ENCODE measurements around the gene TNS4.

The TNS4 gene

DNA sequence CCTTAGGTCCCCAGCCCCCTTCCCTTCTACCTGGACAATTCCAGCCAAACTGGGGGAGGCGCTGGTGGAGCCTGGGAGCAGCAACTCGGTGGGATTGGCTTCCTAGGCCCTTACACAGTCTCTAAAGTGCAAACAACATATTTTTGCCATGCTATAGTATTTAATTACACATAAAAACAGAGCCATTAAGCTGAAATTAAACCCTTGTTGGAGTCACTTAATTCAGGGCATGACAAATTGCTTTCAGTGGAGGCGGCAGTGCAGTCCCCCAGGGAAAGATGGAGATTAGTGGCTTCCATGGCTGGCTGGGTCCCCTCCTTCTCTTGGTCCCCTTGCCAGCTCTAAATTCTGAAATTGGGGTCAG, 40.8 kb downstream of the TNS4 start:
- Histone ChIP-seq H3K27ac (ENCODE audit: low read depth, low read length, severe bottlenecking) (no peak overlapping the region), H3K36me3 (ENCODE audit: control insufficient read depth, insufficient read depth, low read length) (peaks cover 23% of the 10 kb centered on the region), H3K4me3 (ENCODE audit: extremely low read depth, insufficient read depth, low read length, poor library complexity, severe bottlenecking) (no peak overlapping the region), H3K4me1 (ENCODE audit: control insufficient read depth, insufficient read depth, low read length, poor library complexity, severe bottlenecking) (peaks cover 43% of the 10 kb centered on the region), H3K9me3 (ENCODE audit: control insufficient read depth, low read length) (no peaks in the 10 kb centered on the region)
- 96 to 100% methylated on average over 1 to 3 of the region's 3 CpGs for WGBS, 2 experiments (ENCODE audit: insufficient coverage in 2 of 2)

DNA sequence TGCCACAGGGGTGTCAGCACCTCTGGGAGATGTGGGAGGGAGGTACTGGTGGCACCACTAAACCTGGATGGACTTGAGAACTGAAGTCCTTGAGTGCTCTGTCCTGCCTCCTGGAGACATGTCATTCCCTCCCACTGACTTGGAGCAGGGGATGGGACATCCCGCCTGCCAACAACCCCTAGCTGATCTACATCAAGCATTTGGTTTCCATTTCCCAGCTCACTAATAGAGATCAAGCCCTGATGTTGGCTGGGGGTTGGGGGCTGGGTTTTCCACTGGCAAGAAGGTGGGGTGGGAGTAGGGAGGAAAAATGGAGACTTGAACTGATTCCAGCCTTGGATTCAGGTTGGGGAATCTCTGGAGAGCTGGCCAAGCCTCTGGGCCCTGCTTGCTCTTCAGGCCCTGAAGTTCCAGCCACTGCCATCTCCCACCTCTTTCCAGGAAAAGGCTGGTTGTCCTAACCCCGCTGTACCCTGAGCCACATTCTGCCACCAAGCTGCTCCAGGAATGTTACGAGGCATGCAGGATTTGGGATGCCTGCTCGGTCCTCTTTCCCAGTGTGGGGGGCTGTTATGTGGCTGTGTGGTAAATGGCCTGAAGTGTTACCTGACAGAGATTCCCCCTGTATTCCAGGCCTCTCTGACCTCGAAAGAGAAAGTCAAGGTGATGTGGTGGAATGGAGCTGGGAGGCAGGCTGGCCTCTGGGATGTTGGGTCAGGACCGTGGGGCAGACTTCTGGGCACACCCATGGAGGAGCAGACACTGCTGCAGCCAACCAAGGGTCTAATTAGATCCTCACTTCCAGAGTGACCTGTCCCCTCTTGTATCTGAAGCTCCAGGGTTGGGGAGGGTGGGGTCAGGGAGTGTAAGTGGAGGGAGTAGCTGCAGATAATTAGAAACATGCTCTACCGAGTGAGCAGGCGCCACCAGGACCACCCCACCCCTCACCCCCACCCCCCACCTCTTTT, 41.5 kb downstream of the TNS4 start:
- H3K4me3 ChIP-seq (ENCODE audit: extremely low read depth, insufficient read depth, low read length, poor library complexity, severe bottlenecking), result no peak overlapping the region
- no peak overlapping the region for H3K27ac ChIP-seq (ENCODE audit: low read depth, low read length, severe bottlenecking)

DNA sequence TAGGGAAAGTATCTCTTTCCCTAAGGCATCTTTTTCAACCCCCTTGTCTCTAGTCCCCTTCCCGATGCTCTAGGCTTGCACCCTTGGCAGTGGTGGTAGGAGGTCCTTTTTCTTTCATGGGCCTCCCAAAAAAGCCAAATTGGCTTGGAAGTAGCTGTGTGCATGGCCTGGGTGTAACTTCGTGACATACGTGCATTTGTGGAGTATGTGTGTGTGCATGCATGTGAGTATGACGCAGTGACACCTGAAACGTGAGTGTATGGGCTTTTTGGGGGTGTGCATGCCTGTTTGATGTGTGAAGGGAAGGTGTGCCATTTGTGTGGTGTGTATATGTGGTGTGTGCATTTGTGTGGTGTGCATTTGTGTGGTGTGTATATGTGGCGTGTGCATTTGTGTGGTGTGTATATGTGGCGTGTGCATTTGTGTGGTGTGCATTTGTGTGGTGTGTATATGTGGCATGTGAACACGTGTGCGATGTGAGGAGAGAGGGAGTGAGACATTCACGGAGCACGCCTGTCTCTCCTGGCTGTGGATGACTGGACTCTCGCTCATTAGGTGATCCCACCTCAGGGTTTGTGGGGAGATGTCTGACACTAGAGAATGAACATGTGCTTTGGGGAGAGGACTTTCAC, 42.5 kb downstream of the TNS4 start:
- WGBS, 2 experiments (ENCODE audit: insufficient coverage in 2 of 2), result 95 to 98% methylated on average over 11 of the region's 12 CpGs
- no peaks in the 10 kb centered on the region for H3K9me3 ChIP-seq (ENCODE audit: control insufficient read depth, low read length)
- peaks cover 43% of the 10 kb centered on the region for H3K4me1 ChIP-seq (ENCODE audit: control insufficient read depth, insufficient read depth, low read length, poor library complexity, severe bottlenecking)
- H3K4me3 ChIP-seq (ENCODE audit: extremely low read depth, insufficient read depth, low read length, poor library complexity, severe bottlenecking), result no peak overlapping the region
- peaks cover 39% of the 10 kb centered on the region for H3K36me3 ChIP-seq (ENCODE audit: control insufficient read depth, insufficient read depth, low read length)
- H3K27ac ChIP-seq (ENCODE audit: low read depth, low read length, severe bottlenecking), result peak overlapping the region; percentile 64

More for the DNA sequence above, 41.5 kb downstream of the TNS4 start:
- Histone ChIP-seq H3K4me1 (ENCODE audit: control insufficient read depth, insufficient read depth, low read length, poor library complexity, severe bottlenecking) (peaks cover 43% of the 10 kb centered on the region), H3K9me3 (ENCODE audit: control insufficient read depth, low read length) (no peaks in the 10 kb centered on the region), H3K36me3 (ENCODE audit: control insufficient read depth, insufficient read depth, low read length) (peaks cover 29% of the 10 kb centered on the region)
- WGBS, 2 experiments (ENCODE audit: insufficient coverage in 2 of 2), result 97 to 100% methylated on average over 2 to 4 of the region's 8 CpGs

DNA sequence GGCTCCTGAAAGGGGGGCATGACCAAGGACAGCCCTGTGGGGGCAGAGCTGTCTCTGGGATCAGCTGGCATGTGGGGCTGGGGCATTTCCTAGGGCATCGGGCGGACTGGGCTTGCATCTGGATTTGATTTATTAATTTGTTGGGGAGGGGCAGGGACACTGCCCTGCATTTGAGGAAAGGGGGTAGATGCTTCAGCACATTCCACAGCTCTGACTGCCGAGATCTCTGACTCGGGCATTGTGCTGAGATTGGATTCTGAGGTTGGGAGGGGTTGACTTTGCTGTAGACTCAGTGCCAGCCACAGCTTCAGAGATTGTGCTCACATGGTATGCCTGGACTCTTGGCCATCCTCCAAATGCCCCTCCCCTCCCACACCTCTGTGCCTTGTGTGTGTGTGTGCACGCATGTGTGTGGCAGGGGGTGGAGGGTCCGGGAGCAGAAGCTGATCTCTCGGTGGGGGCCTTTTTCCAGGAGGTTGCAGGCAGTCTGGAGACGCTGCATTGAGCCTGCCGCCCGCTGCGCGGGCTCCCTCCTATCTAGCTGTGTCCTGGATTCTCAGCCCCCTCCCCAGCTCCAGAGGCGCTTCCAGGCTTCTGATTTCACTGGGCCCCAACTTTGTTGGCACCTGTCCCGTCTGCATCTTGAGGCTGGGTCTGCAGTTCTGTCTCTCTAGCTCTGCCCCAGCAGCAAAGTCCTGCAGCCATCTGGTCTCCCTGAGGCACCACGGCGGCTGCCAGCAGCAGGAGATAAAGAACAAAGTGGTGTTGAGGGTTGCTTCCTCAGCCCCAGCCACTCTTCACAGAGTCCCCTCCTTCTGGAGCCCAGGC, 43.2 kb downstream of the TNS4 start:
- Histone ChIP-seq H3K27ac (ENCODE audit: low read depth, low read length, severe bottlenecking) (peak overlapping the region; percentile 64), H3K4me1 (ENCODE audit: control insufficient read depth, insufficient read depth, low read length, poor library complexity, severe bottlenecking) (peaks cover 42% of the 10 kb centered on the region)

DNA sequence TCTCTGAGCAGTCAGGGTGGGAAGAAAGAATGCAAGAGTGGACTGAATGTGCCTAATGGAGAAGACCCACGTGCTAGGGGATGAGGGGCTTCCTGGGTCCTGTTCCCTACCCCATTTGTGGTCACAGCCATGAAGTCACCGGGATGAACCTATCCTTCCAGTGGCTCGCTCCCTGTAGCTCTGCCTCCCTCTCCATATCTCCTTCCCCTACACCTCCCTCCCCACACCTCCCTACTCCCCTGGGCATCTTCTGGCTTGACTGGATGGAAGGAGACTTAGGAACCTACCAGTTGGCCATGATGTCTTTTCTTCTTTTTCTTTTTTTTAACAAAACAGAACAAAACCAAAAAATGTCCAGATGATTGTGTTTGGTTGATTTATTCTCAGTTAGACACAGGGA, 44.1 kb downstream of the TNS4 start:
- H3K9me3 ChIP-seq (ENCODE audit: control insufficient read depth, low read length), result no peaks in the 10 kb centered on the region
- 92 to 94% methylated on average over 2 to 3 of the region's 3 CpGs for WGBS, 2 experiments (ENCODE audit: insufficient coverage in 2 of 2)
- H3K4me3 ChIP-seq (ENCODE audit: extremely low read depth, insufficient read depth, low read length, poor library complexity, severe bottlenecking), result no peak overlapping the region
- H3K36me3 ChIP-seq (ENCODE audit: control insufficient read depth, insufficient read depth, low read length), result peaks cover 55% of the 10 kb centered on the region
- H3K27ac ChIP-seq (ENCODE audit: low read depth, low read length, severe bottlenecking), result no peak overlapping the region
- H3K4me1 ChIP-seq (ENCODE audit: control insufficient read depth, insufficient read depth, low read length, poor library complexity, severe bottlenecking), result peaks cover 41% of the 10 kb centered on the region

More for the DNA sequence above, 43.2 kb downstream of the TNS4 start:
- Histone ChIP-seq H3K9me3 (ENCODE audit: control insufficient read depth, low read length) (no peaks in the 10 kb centered on the region), H3K36me3 (ENCODE audit: control insufficient read depth, insufficient read depth, low read length) (peaks cover 47% of the 10 kb centered on the region), H3K4me3 (ENCODE audit: extremely low read depth, insufficient read depth, low read length, poor library complexity, severe bottlenecking) (no peak overlapping the region)
- 80 to 83% methylated on average over 9 to 11 of the region's 16 CpGs for WGBS, 2 experiments (ENCODE audit: insufficient coverage in 2 of 2)

DNA sequence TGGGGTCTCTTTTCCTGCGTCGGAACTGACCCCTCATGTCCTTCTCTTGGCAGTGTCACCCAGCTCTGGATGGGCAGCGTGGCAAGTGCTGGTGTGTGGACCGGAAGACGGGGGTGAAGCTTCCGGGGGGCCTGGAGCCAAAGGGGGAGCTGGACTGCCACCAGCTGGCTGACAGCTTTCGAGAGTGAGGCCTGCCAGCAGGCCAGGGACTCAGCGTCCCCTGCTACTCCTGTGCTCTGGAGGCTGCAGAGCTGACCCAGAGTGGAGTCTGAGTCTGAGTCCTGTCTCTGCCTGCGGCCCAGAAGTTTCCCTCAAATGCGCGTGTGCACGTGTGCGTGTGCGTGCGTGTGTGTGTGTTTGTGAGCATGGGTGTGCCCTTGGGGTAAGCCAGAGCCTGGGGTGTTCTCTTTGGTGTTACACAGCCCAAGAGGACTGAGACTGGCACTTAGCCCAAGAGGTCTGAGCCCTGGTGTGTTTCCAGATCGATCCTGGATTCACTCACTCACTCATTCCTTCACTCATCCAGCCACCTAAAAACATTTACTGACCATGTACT, 44.9 kb downstream of the TNS4 start:
- Histone ChIP-seq H3K4me3 (ENCODE audit: extremely low read depth, insufficient read depth, low read length, poor library complexity, severe bottlenecking) (no peak overlapping the region), H3K27ac (ENCODE audit: low read depth, low read length, severe bottlenecking) (no peak overlapping the region), H3K9me3 (ENCODE audit: control insufficient read depth, low read length) (no peaks in the 10 kb centered on the region), H3K36me3 (ENCODE audit: control insufficient read depth, insufficient read depth, low read length) (peaks cover 64% of the 10 kb centered on the region), H3K4me1 (ENCODE audit: control insufficient read depth, insufficient read depth, low read length, poor library complexity, severe bottlenecking) (peaks cover 36% of the 10 kb centered on the region)
- WGBS, 2 experiments (ENCODE audit: insufficient coverage in 2 of 2), result 97 to 99% methylated on average over 15 of the region's 16 CpGs

DNA sequence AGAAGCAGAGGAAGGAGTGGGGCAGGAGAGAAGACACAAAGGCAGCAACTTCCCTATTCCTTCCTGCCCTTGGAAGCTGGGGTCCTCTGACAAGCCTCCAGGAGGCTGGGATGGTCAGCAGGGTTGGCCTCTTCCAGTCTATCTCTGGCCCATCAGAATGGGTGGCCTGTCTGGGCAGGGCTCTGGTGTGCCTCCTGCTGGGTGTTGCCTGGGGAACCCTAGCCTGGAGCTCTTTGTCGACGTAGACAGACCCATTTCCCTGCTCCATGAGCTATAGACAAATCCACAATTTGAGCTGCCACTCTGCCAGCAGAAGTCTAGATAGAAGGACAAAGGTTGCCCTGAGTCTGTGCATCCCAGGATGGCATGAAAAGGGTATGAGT, 46.8 kb downstream of the TNS4 start:
- H3K4me1 ChIP-seq (ENCODE audit: control insufficient read depth, insufficient read depth, low read length, poor library complexity, severe bottlenecking), result peaks cover 34% of the 10 kb centered on the region
- no peak overlapping the region for H3K27ac ChIP-seq (ENCODE audit: low read depth, low read length, severe bottlenecking)
- no peak overlapping the region for H3K4me3 ChIP-seq (ENCODE audit: extremely low read depth, insufficient read depth, low read length, poor library complexity, severe bottlenecking)
- 100% methylated on average over 1 of the region's 2 CpGs for WGBS, 2 experiments (ENCODE audit: insufficient coverage in 2 of 2)
- no peaks in the 10 kb centered on the region for H3K9me3 ChIP-seq (ENCODE audit: control insufficient read depth, low read length)
- peaks cover 78% of the 10 kb centered on the region for H3K36me3 ChIP-seq (ENCODE audit: control insufficient read depth, insufficient read depth, low read length)

DNA sequence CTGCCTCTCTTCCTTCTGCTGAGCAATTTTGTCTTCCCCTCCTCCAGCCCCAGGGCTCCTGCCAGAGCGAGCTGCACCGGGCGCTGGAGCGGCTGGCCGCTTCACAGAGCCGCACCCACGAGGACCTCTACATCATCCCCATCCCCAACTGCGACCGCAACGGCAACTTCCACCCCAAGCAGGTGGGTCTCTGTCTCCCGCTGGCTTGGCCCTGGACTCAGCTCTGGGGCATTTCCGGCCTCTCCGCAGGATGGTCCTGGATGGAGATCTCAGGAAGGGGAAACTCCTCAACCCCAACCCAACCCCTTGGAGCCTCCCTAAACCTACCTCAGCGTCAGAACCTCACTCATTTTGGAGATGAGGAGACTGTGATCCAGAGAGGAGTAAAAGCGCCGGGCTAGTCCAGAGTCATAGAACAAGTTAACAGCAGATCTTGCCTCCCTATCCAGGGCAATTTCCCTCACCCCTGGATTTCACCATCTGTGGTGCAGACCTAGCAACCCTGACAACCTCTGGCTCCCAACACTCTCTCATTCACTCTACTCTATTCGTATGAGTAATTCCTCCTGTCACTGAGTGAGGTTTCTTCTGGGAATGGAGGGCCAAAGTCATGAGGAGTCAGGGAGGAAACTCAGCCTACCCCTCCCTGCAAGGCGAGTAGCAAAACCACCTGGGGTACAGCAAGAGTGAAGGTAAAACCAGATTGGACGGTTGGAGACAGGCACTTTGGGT, 47.4 kb downstream of the TNS4 start:
- peaks cover 80% of the 10 kb centered on the region for H3K36me3 ChIP-seq (ENCODE audit: control insufficient read depth, insufficient read depth, low read length)
- peaks cover 33% of the 10 kb centered on the region for H3K4me1 ChIP-seq (ENCODE audit: control insufficient read depth, insufficient read depth, low read length, poor library complexity, severe bottlenecking)
- H3K9me3 ChIP-seq (ENCODE audit: control insufficient read depth, low read length), result no peaks in the 10 kb centered on the region

DNA sequence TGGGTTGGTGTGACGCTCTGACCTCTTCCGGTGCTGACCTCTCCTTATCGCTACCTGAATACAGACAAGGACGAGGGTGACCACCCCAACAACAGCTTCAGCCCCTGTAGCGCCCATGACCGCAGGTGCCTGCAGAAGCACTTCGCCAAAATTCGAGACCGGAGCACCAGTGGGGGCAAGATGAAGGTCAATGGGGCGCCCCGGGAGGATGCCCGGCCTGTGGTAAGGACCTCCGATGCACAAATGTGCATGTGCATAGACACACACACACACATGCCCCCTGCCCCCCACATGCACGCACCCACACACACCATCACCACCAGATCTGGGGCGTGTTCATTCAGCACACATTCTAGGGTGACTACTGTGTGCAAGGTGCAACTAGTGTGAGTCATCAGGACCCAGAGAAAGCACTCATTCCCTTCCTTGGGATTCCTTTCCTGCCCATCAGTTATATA, 48.5 kb downstream of the TNS4 start:
- WGBS, 2 experiments (ENCODE audit: insufficient coverage in 2 of 2), result 92 to 96% methylated on average over 12 to 13 of the region's 15 CpGs
- H3K9me3 ChIP-seq (ENCODE audit: control insufficient read depth, low read length), result no peaks in the 10 kb centered on the region
- no peak overlapping the region for H3K27ac ChIP-seq (ENCODE audit: low read depth, low read length, severe bottlenecking)
- H3K4me3 ChIP-seq (ENCODE audit: extremely low read depth, insufficient read depth, low read length, poor library complexity, severe bottlenecking), result no peak overlapping the region
- H3K4me1 ChIP-seq (ENCODE audit: control insufficient read depth, insufficient read depth, low read length, poor library complexity, severe bottlenecking), result peaks cover 28% of the 10 kb centered on the region
- H3K36me3 ChIP-seq (ENCODE audit: control insufficient read depth, insufficient read depth, low read length), result peaks cover 86% of the 10 kb centered on the region

More for the DNA sequence above, 47.4 kb downstream of the TNS4 start:
- Histone ChIP-seq H3K4me3 (ENCODE audit: extremely low read depth, insufficient read depth, low read length, poor library complexity, severe bottlenecking) (no peak overlapping the region), H3K27ac (ENCODE audit: low read depth, low read length, severe bottlenecking) (no peak overlapping the region)
- WGBS, 2 experiments (ENCODE audit: insufficient coverage in 2 of 2), result 95 to 100% methylated on average over 10 to 11 of the region's 19 CpGs

Measured in mesodermal cell (in vitro differentiated cells).